Astrocyte (in vitro differentiated cells and primary cell): Measurements from ENCODE around the gene DCLK2. TPM values are rescaled to one million over a fixed set of nuclear protein-coding genes. Genes with fewer than 3 reads are reported as not detected.

ENCODE experiments used
- DNase-seq: peaks from one replicate; pipeline ENCODE4 v3.0.0-alpha.2; 2010; ENCODE audit warnings: low read depth
- FAIRE-seq: peaks from 2 replicates; lab custom pipeline; 2011; peaks lifted over from hg19 to GRCh38; lab: Jason Lieb, UNC
- H2AFZ ChIP-seq: 2 replicates; pipeline ENCODE4 v1.6.0; 2012; ENCODE audit warnings: low read depth, low read length, inconsistent platforms
- H3K27ac ChIP-seq: 2 replicates; pipeline ENCODE4 v1.5.1; 2011; ENCODE audit warnings: low read depth, low read length, inconsistent platforms
- H3K27me3 ChIP-seq: 2 replicates; pipeline ENCODE4 v1.6.0; 2011; ENCODE audit warnings: low read length, inconsistent platforms; ENCODE audit not compliant: insufficient read depth
- H3K36me3 ChIP-seq: 2 replicates; pipeline ENCODE4 v1.5.1; 2011; ENCODE audit warnings: low read length, inconsistent platforms; ENCODE audit not compliant: insufficient read depth
- H3K4me1 ChIP-seq: 2 replicates; pipeline ENCODE4 v1.5.1; 2011; ENCODE audit warnings: low read length, inconsistent platforms; ENCODE audit not compliant: insufficient read depth
- H3K4me2 ChIP-seq: 2 replicates; pipeline ENCODE4 v1.6.0; 2012; ENCODE audit warnings: low read length, inconsistent platforms
- H3K4me3 ChIP-seq: 2 replicates; pipeline ENCODE4 v1.5.1; 2011; ENCODE audit warnings: low read depth, mild to moderate bottlenecking, low read length, inconsistent platforms; ENCODE audit not compliant: insufficient read depth
- H3K79me2 ChIP-seq: 2 replicates; pipeline ENCODE4 v1.6.0; 2012; ENCODE audit warnings: mild to moderate bottlenecking, low read length, inconsistent platforms; ENCODE audit not compliant: insufficient read depth
- H3K9ac ChIP-seq: 2 replicates; pipeline ENCODE4 v1.6.0; 2012; ENCODE audit warnings: mild to moderate bottlenecking, low read length, inconsistent platforms
- H3K9me3 ChIP-seq: 2 replicates; pipeline ENCODE4 v1.5.1; 2012; ENCODE audit warnings: low read depth, mild to moderate bottlenecking, low read length, inconsistent platforms; ENCODE audit not compliant: insufficient read depth
- H4K20me1 ChIP-seq: 2 replicates; pipeline ENCODE4 v1.6.0; 2012; ENCODE audit warnings: low read length, inconsistent platforms; ENCODE audit not compliant: insufficient read depth
- H3K27ac Mint-ChIP-seq: one replicate; pipeline ENCODE4 v1.8.0; 2021; ENCODE audit warnings: mild to moderate bottlenecking, mixed read lengths; ENCODE audit not compliant: unreplicated experiment
- H3K27me3 Mint-ChIP-seq: one replicate; pipeline ENCODE4 v1.8.0; 2021; ENCODE audit warnings: low read depth, mixed read lengths; ENCODE audit not compliant: unreplicated experiment
- H3K36me3 Mint-ChIP-seq: one replicate; pipeline ENCODE4 v1.8.0; 2021; ENCODE audit warnings: low read depth, mixed read lengths; ENCODE audit not compliant: unreplicated experiment
- H3K4me1 Mint-ChIP-seq: one replicate; pipeline ENCODE4 v1.8.0; 2021; ENCODE audit warnings: low read depth, mixed read lengths; ENCODE audit not compliant: unreplicated experiment
- H3K4me3 Mint-ChIP-seq: one replicate; pipeline ENCODE4 v1.8.0; 2021; ENCODE audit warnings: mild to moderate bottlenecking, moderate library complexity, mixed read lengths; ENCODE audit not compliant: unreplicated experiment
- H3K9me3 Mint-ChIP-seq: one replicate; pipeline ENCODE4 v1.8.0; 2021; ENCODE audit warnings: mild to moderate bottlenecking, mixed read lengths; ENCODE audit not compliant: unreplicated experiment
- CTCF ChIP-seq: IDR thresholded peaks from 2 replicates; pipeline ENCODE4 v1.5.1; 2011; ENCODE audit warnings: low read depth, mild to moderate bottlenecking, inconsistent platforms, low read length, moderate library complexity; ENCODE audit not compliant: insufficient read depth
- EZH2 ChIP-seq: IDR thresholded peaks from 2 replicates; pipeline ENCODE4 v1.6.1; 2012; ENCODE audit warnings: mild to moderate bottlenecking, low read length, inconsistent platforms; ENCODE audit not compliant: insufficient read depth
- total RNA-seq: library from RNA; stranded (reverse); gene quantifications from 2 replicates; pipeline ENCODE4 v1.2.1, GENCODE V29; 2021

Gene DCLK2
- total RNA-seq, 1 donor from 2014 or later: 6.2 TPM

DNA sequence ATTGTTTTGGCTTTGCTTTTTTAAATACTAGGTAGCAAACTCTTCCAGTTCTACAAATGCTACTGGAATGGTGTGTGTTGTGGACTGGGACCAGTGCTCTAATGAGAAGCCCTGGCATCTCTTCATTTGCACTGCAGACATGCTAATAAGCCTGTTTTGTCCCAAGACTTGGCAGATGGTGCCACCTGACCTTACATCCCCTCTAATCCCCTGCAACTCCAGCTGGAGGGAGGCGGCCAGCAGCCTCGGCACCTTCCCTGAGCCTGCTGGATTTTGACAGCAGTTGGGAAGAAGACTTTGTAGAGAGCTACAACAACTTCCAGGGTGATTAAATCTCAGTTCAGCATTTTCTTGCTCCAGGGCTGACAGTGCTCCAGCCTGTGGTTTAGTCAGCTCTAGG is 200.0 kb downstream of the DCLK2 start:
- Histone ChIP-seq H3K4me1 (peaks cover 31% of the 10 kb centered on the region), H3K27ac (no peak overlapping the region), H3K9me3 (no peaks in the 10 kb centered on the region), H3K4me2 (no peak overlapping the region), H3K9ac (no peak overlapping the region), H3K79me2 (no peaks in the 10 kb centered on the region), H2AFZ (no peak overlapping the region), H4K20me1 (no peaks in the 10 kb centered on the region), H3K4me3 (no peak overlapping the region), H3K36me3 (no peaks in the 10 kb centered on the region), H3K27me3 (no peaks in the 10 kb centered on the region)
- no peaks in the 10 kb centered on the region for H3K27me3 Mint-ChIP-seq
- peaks cover 8% of the 10 kb centered on the region for H3K9me3 Mint-ChIP-seq
- peak overlapping the region; percentile 47 for H3K27ac Mint-ChIP-seq
- FAIRE-seq (no peak), DNase-seq (no peak)
- H3K4me3 Mint-ChIP-seq: no peak overlapping the region
- H3K4me1 Mint-ChIP-seq: peaks cover 49% of the 10 kb centered on the region
- no peak for TF ChIP-seq EZH2
- TF ChIP-seq CTCF: no peak
- peaks cover 5% of the 10 kb centered on the region for H3K36me3 Mint-ChIP-seq

- H3K9ac ChIP-seq: peak overlapping the region; percentile 71
- Mint-ChIP-seq H3K27ac (peak overlapping the region; percentile 98), H3K36me3 (peaks cover 5% of the 10 kb centered on the region), H3K9me3 (peaks cover 3% of the 10 kb centered on the region), H3K27me3 (no peaks in the 10 kb centered on the region), H3K4me1 (peaks cover 59% of the 10 kb centered on the region), H3K4me3 (peak overlapping the region; percentile 2)
- no peak overlapping the region for H3K4me3 ChIP-seq
- H2AFZ ChIP-seq: no peak overlapping the region
- peaks cover 44% of the 10 kb centered on the region for H3K4me1 ChIP-seq
- no peaks in the 10 kb centered on the region for H3K79me2 ChIP-seq
- H4K20me1 ChIP-seq: no peaks in the 10 kb centered on the region
- no peak for TF ChIP-seq CTCF
- no peak for TF ChIP-seq EZH2
- H3K4me2 ChIP-seq: peak overlapping the region; percentile 75
- no peaks in the 10 kb centered on the region for H3K36me3 ChIP-seq
- H3K9me3 ChIP-seq: no peaks in the 10 kb centered on the region
- DNase-seq (peak; percentile 96), FAIRE-seq (peak; percentile 97)
- H3K27ac ChIP-seq: peak overlapping the region; percentile 89
- no peaks in the 10 kb centered on the region for H3K27me3 ChIP-seq
Observed at GRCh38 chr4:150280081-150280895, 202.0 kb downstream of the DCLK2 start.

GRCh38 chr4:150280975-150281374 is 202.7 kb downstream of the DCLK2 start:
- H2AFZ ChIP-seq: no peak overlapping the region
- peak overlapping the region; percentile 89 for H3K27ac ChIP-seq
- H3K9me3 ChIP-seq: no peaks in the 10 kb centered on the region
- FAIRE-seq (no peak), DNase-seq (no peak)
- Mint-ChIP-seq H3K36me3 (peaks cover 5% of the 10 kb centered on the region), H3K27ac (peak overlapping the region; percentile 98), H3K4me1 (peaks cover 59% of the 10 kb centered on the region), H3K9me3 (peaks cover 3% of the 10 kb centered on the region), H3K27me3 (no peaks in the 10 kb centered on the region), H3K4me3 (no peak overlapping the region)
- no peaks in the 10 kb centered on the region for H3K36me3 ChIP-seq
- H3K4me2 ChIP-seq: peak overlapping the region; percentile 75
- no peaks in the 10 kb centered on the region for H3K79me2 ChIP-seq
- peaks cover 44% of the 10 kb centered on the region for H3K4me1 ChIP-seq
- no peak overlapping the region for H3K4me3 ChIP-seq
- no peaks in the 10 kb centered on the region for H3K27me3 ChIP-seq
- no peak for TF ChIP-seq CTCF
- no peak for TF ChIP-seq EZH2
- peak overlapping the region; percentile 71 for H3K9ac ChIP-seq
- H4K20me1 ChIP-seq: no peaks in the 10 kb centered on the region
